ENCODE measurements around the gene CPD.

DNA sequence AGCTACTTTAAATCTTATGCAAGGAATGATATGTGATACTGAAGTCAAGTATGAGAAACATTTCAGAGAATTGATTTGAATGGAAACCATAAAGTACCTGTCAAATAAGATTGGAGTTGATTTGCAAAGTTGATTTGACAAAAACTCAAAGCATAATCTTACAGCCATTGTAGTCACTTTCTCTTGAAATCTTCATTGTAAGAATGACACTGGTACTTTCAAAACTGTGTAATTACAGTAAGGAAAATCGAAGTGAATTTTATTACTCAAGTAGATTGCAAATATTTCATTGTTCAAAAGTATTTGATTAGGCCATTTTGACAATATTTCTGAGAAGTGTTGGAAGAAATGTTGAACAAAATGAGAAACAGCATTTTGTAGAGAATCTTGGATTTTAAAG is 3.6 kb downstream of the CPD start:
- TF ChIP-seq, protein P1, sequence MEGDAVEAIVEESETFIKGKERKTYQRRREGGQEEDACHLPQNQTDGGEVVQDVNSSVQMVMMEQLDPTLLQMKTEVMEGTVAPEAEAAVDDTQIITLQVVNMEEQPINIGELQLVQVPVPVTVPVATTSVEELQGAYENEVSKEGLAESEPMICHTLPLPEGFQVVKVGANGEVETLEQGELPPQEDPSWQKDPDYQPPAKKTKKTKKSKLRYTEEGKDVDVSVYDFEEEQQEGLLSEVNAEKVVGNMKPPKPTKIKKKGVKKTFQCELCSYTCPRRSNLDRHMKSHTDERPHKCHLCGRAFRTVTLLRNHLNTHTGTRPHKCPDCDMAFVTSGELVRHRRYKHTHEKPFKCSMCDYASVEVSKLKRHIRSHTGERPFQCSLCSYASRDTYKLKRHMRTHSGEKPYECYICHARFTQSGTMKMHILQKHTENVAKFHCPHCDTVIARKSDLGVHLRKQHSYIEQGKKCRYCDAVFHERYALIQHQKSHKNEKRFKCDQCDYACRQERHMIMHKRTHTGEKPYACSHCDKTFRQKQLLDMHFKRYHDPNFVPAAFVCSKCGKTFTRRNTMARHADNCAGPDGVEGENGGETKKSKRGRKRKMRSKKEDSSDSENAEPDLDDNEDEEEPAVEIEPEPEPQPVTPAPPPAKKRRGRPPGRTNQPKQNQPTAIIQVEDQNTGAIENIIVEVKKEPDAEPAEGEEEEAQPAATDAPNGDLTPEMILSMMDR (IDR thresholded peaks at IDR 0.05; ENCODE audit: insufficient read depth, low read depth, low read length): no peak
- TF ChIP-seq EZH2 (IDR thresholded peaks at IDR 0.05; ENCODE audit: insufficient read depth, low read length): no peak

Data from astrocyte (in vitro differentiated cells and primary cell).